ENCODE data around the gene KNDC1.
"Not testable (repeated sequence)": the region's sequence is repeated elsewhere in the genome, so short reads cannot be mapped to it uniquely, and the experiment has no call there.

The KNDC1 gene

DNA sequence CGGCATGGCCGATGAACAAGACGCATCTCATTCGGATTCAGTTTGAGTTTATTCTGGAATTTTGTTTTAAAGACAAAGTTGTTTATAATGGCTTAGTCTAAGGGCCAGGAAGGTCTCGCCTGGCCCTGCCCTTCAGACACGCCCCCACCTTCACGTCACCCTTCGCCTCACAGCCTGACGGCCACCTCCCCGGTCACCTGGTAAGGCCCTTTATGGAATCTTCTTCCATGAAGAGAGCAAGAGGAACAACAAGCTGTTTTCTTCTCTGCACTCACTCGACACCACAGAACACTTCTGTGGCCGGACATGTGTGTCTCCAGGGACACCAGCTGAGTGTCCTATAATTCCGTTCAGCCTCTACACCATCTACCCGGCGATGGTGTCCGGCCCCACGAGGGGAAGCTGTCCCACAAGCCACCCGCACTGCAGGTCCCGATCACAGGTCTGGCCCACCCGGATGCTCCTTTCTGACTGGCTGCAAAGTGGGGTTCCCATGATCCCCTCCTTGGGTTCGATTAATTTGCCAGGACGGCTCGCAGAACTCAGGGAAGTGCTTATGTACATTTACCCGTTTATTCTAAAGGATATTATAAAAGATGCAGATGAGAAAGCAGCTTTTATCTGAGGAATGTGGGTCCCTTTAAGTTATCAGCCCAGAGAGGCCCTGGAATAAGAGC, 17.4 kb upstream of the KNDC1 start:
- H3K9ac ChIP-seq (ENCODE audit: insufficient read length): no peak overlapping the region
- no peak for DNase-seq (ENCODE audit: low read depth, low spot score)

DNA sequence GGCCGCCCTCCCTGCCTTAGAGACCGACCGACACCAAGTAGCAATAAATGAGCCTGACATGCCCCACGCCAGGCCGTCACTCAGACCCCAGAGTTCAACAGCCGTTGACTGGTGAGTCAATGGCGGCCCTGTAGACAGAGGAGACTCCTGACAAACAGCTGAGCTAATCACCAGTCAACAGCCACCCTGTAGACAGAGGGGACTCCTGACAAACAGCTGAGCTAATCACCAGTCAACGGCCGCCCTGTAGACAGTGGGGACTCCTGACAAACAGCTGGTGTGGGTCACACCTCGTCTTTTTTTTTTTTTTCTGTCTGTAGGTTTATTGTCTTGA, 16.9 kb upstream of the KNDC1 start:
- H3K36me3 ChIP-seq (ENCODE audit: insufficient read depth, low read length): no peaks in the 10 kb centered on the region
- TF ChIP-seq POLR2AphosphoS5 (IDR thresholded peaks at IDR 0.05; ENCODE audit: borderline replicate concordance, low read depth, low read length): no peak
- no peak for TF ChIP-seq EZH2 (IDR thresholded peaks at IDR 0.05)
- no peak for TF ChIP-seq FOXP2 (optimal IDR thresholded peaks at IDR 0.05; ENCODE audit: control extremely low read depth, extremely low read length, insufficient read depth)
- no peak overlapping the region for H3K9ac ChIP-seq (ENCODE audit: insufficient read length)
- no peak overlapping the region for H3K27ac ChIP-seq
- no peaks in the 10 kb centered on the region for H3K9me3 ChIP-seq (ENCODE audit: low read depth, low read length)
- DNase-seq (ENCODE audit: low read depth, low spot score): no peak
- H3K4me3 ChIP-seq: no peak overlapping the region

More for the DNA sequence above, 17.4 kb upstream of the KNDC1 start:
- Histone ChIP-seq H3K36me3 (ENCODE audit: insufficient read depth, low read length) (no peaks in the 10 kb centered on the region), H3K27ac (no peak overlapping the region), H3K9me3 (ENCODE audit: low read depth, low read length) (no peaks in the 10 kb centered on the region), H3K4me3 (no peak overlapping the region)
- TF ChIP-seq EZH2 (IDR thresholded peaks at IDR 0.05) (no peak), POLR2AphosphoS5 (IDR thresholded peaks at IDR 0.05; ENCODE audit: borderline replicate concordance, low read depth, low read length) (no peak), FOXP2 (optimal IDR thresholded peaks at IDR 0.05; ENCODE audit: control extremely low read depth, extremely low read length, insufficient read depth) (no peak)

DNA sequence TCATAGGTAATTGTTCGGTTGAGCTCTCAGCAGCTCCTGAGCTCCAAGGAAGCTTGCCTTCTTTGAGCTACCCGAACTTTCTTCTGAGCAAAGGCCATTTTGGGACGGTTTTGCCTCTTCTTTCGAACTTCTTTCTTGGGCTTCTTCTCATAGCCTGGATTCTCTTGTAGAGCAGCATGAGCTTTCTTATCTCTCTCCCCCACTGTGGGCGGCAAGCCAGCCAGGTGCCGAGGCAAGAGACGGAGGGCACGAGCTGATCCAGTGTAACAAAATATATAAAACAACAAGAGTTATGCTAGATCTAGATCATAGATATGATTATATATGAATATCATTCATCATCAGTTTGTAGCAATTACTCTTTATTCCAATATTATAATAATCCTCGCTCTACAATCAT, 16.5 kb upstream of the KNDC1 start:
- DNase-seq (ENCODE audit: low read depth, low spot score): no peak
- Histone ChIP-seq H3K36me3 (ENCODE audit: insufficient read depth, low read length) (no peaks in the 10 kb centered on the region), H3K27ac (no peak overlapping the region), H3K9me3 (ENCODE audit: low read depth, low read length) (no peaks in the 10 kb centered on the region), H3K4me3 (no peak overlapping the region), H3K9ac (ENCODE audit: insufficient read length) (no peak overlapping the region)
- TF ChIP-seq POLR2AphosphoS5 (IDR thresholded peaks at IDR 0.05; ENCODE audit: borderline replicate concordance, low read depth, low read length): no peak
- TF ChIP-seq EZH2 (IDR thresholded peaks at IDR 0.05): no peak
- TF ChIP-seq FOXP2 (optimal IDR thresholded peaks at IDR 0.05; ENCODE audit: control extremely low read depth, extremely low read length, insufficient read depth): no peak

DNA sequence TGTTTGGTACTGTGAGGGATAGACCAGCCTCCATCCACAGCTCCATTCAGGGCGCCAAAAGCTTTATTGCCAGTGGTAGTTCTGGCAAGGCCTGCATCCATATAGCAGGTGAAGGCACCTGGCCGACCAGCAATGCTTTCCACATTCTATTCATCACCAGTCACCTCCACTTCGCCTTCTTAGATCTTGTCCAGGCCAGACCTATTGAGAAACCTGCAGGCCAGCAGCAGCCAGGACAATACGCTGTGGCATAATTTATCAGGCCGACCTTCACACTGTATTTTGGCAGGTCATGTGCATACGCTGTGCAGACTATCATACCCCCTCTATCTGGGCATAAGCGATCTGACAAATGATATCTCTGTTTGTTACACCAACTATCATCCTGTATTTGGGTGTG, 15.2 kb upstream of the KNDC1 start:
- Histone ChIP-seq H3K27ac (no peak overlapping the region), H3K9me3 (ENCODE audit: low read depth, low read length) (no peaks in the 10 kb centered on the region), H3K4me3 (no peak overlapping the region), H3K36me3 (ENCODE audit: insufficient read depth, low read length) (no peaks in the 10 kb centered on the region), H3K9ac (ENCODE audit: insufficient read length) (no peak overlapping the region)
- no peak for DNase-seq (ENCODE audit: low read depth, low spot score)
- TF ChIP-seq EZH2 (IDR thresholded peaks at IDR 0.05) (no peak), FOXP2 (optimal IDR thresholded peaks at IDR 0.05; ENCODE audit: control extremely low read depth, extremely low read length, insufficient read depth) (no peak), POLR2AphosphoS5 (IDR thresholded peaks at IDR 0.05; ENCODE audit: borderline replicate concordance, low read depth, low read length) (no peak)

DNA sequence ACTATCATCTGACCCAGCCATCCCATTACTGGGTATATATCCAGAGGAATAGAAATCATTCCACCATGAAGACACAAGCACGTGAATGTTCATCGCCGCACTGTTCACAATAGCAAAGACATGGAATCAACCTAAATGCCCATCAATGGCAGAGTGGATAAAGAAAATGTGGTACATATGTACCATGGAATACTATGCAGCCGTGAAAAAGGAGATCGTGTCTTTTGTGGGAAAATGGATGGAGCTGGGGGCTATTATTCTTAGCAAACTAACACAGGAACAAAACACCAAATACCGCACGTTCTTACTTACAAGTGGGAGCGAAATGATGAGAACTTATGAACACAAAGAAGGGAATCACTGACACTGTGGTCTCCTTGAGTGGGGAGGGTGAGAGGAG, 9.8 kb upstream of the KNDC1 start:
- no peak overlapping the region for H3K9ac ChIP-seq (ENCODE audit: insufficient read length)
- no peaks in the 10 kb centered on the region for H3K9me3 ChIP-seq (ENCODE audit: low read depth, low read length)
- no peak for DNase-seq (ENCODE audit: low read depth, low spot score)
- TF ChIP-seq FOXP2 (optimal IDR thresholded peaks at IDR 0.05; ENCODE audit: control extremely low read depth, extremely low read length, insufficient read depth) (no peak), POLR2AphosphoS5 (IDR thresholded peaks at IDR 0.05; ENCODE audit: borderline replicate concordance, low read depth, low read length) (no peak), EZH2 (IDR thresholded peaks at IDR 0.05) (no peak)
- no peak overlapping the region for H3K27ac ChIP-seq
- H3K4me3 ChIP-seq: no peak overlapping the region
- no peaks in the 10 kb centered on the region for H3K36me3 ChIP-seq (ENCODE audit: insufficient read depth, low read length)

DNA sequence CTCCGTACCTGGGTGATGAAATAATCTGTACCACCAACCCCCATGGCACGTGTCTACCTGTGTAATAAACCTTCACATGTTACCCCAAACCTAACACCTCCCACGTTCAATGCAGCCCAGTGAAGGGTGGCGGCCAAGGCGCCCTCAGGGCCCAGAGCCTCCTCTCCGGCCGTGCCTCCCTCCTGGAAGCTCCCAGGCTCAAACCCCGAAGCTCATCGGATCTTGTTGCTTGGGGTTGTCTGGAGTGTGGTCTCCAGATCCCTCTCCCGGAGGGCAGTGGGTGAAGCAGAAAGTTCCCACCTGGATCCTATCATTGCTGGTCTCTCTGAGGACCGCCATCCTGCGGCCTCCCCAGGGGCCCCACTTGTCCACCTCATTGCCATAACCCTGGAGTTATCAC, 9.4 kb upstream of the KNDC1 start:
- Histone ChIP-seq H3K9ac (ENCODE audit: insufficient read length) (no peak overlapping the region), H3K4me3 (no peak overlapping the region), H3K36me3 (ENCODE audit: insufficient read depth, low read length) (no peaks in the 10 kb centered on the region), H3K9me3 (ENCODE audit: low read depth, low read length) (no peaks in the 10 kb centered on the region), H3K27ac (no peak overlapping the region)
- TF ChIP-seq POLR2AphosphoS5 (IDR thresholded peaks at IDR 0.05; ENCODE audit: borderline replicate concordance, low read depth, low read length) (no peak), FOXP2 (optimal IDR thresholded peaks at IDR 0.05; ENCODE audit: control extremely low read depth, extremely low read length, insufficient read depth) (no peak), EZH2 (IDR thresholded peaks at IDR 0.05) (no peak)
- no peak for DNase-seq (ENCODE audit: low read depth, low spot score)

DNA sequence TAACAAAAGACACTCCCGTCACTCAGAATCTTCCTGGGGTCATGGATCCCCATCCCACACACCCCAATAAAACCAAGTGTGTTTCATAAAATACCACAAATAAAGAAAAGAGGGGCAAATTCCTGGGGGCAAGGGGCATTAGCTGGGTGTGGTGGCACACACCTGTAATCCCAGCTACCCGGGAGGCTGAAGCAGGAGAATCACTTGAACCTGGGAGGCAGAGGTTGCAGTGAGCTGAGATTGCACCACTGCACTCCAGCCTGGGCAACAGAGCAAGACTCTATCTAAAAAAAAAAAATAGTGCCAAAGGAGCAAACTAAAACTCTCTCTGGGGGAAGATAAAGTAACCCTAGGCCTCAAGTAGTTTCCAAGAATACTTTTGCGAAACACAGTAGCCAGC, 8.9 kb upstream of the KNDC1 start:
- H3K36me3 ChIP-seq (ENCODE audit: insufficient read depth, low read length); H3K27ac ChIP-seq; H3K9me3 ChIP-seq (ENCODE audit: low read depth, low read length); H3K9ac ChIP-seq (ENCODE audit: insufficient read length); H3K4me3 ChIP-seq; DNase-seq (ENCODE audit: low read depth, low spot score): not testable (repeated sequence)

DNA sequence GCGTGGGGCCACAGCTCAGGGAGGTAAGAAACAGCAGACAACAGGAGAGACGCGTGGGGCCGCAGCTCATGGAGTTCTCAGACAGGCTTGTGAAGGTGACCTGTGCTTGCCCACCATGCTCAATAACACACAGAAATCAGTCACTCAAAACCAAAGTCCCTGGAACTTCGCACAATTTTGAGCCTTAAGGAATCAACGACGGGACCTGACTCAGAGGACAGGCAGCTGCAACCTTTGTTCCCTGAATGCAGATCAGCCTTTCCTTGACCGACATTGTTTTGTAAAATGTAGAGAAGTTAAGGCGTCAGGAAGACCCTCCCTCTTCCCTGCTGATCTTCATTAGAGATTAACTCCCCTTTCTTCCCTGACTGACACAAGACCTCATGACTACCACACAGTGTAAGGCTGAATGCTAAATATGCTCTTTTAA, 8.5 kb upstream of the KNDC1 start:
- Histone ChIP-seq H3K9ac (ENCODE audit: insufficient read length) (no peak overlapping the region), H3K9me3 (ENCODE audit: low read depth, low read length) (no peaks in the 10 kb centered on the region), H3K4me3 (no peak overlapping the region), H3K36me3 (ENCODE audit: insufficient read depth, low read length) (no peaks in the 10 kb centered on the region), H3K27ac (no peak overlapping the region)
- no peak for DNase-seq (ENCODE audit: low read depth, low spot score)
- TF ChIP-seq FOXP2 (optimal IDR thresholded peaks at IDR 0.05; ENCODE audit: control extremely low read depth, extremely low read length, insufficient read depth) (no peak), POLR2AphosphoS5 (IDR thresholded peaks at IDR 0.05; ENCODE audit: borderline replicate concordance, low read depth, low read length) (no peak), EZH2 (IDR thresholded peaks at IDR 0.05) (no peak)

DNA sequence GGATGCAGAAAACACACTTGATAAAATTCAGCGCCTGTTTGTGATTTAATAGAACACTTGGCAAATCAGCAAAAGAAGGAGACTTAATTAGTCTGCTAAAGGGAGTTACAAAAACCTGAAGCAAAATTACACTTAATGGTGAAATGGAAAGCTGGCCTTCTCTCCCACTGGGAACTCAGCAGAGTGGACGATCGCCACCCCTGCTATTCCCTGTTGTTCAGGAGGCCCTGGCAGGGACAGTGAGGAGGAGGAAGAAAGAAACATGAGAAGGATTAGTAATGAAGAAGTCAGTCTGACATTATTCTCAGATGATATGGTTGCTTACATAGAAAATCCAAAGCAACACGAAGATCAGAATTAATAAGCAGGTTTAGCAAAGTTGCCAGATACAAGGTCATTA, 5.6 kb upstream of the KNDC1 start:
- no peak overlapping the region for H3K9ac ChIP-seq (ENCODE audit: insufficient read length)
- H3K36me3 ChIP-seq (ENCODE audit: insufficient read depth, low read length): no peaks in the 10 kb centered on the region
- no peak overlapping the region for H3K27ac ChIP-seq
- DNase-seq (ENCODE audit: low read depth, low spot score): no peak
- H3K4me3 ChIP-seq: no peak overlapping the region
- H3K9me3 ChIP-seq (ENCODE audit: low read depth, low read length): no peaks in the 10 kb centered on the region
- TF ChIP-seq FOXP2 (optimal IDR thresholded peaks at IDR 0.05; ENCODE audit: control extremely low read depth, extremely low read length, insufficient read depth) (no peak), EZH2 (IDR thresholded peaks at IDR 0.05) (no peak), POLR2AphosphoS5 (IDR thresholded peaks at IDR 0.05; ENCODE audit: borderline replicate concordance, low read depth, low read length) (no peak)

All from SK-N-MC (cell line).